ENCODE results near the gene KCNMA1.

- TF ChIP-seq POLR2A (IDR thresholded peaks at IDR 0.05; ENCODE audit: extremely low read depth, insufficient read length), result no peak
- TF ChIP-seq, protein P1, sequence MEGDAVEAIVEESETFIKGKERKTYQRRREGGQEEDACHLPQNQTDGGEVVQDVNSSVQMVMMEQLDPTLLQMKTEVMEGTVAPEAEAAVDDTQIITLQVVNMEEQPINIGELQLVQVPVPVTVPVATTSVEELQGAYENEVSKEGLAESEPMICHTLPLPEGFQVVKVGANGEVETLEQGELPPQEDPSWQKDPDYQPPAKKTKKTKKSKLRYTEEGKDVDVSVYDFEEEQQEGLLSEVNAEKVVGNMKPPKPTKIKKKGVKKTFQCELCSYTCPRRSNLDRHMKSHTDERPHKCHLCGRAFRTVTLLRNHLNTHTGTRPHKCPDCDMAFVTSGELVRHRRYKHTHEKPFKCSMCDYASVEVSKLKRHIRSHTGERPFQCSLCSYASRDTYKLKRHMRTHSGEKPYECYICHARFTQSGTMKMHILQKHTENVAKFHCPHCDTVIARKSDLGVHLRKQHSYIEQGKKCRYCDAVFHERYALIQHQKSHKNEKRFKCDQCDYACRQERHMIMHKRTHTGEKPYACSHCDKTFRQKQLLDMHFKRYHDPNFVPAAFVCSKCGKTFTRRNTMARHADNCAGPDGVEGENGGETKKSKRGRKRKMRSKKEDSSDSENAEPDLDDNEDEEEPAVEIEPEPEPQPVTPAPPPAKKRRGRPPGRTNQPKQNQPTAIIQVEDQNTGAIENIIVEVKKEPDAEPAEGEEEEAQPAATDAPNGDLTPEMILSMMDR (IDR thresholded peaks at IDR 0.05; ENCODE audit: low read depth, low read length), result no peak
- no peak for TF ChIP-seq MYC (IDR thresholded peaks at IDR 0.05; ENCODE audit: low read depth, low read length)
These were observed 155.5 kb downstream of the KCNMA1 start for GRCh38 chr10:77482072-77482471.

Measured in NB4 (cell line).